ENCODE results near the gene RP2. TPM values are rescaled to one million over a fixed set of nuclear protein-coding genes. Genes with fewer than 3 reads are reported as not detected.
A peak's percentile ranks its signal among the peaks of the same experiment; 100 is the strongest.

Gene RP2
- polyA plus RNA-seq, 6 donors from 2014 or later: 12.0 to 18.9 (median 16.9) TPM

DNA sequence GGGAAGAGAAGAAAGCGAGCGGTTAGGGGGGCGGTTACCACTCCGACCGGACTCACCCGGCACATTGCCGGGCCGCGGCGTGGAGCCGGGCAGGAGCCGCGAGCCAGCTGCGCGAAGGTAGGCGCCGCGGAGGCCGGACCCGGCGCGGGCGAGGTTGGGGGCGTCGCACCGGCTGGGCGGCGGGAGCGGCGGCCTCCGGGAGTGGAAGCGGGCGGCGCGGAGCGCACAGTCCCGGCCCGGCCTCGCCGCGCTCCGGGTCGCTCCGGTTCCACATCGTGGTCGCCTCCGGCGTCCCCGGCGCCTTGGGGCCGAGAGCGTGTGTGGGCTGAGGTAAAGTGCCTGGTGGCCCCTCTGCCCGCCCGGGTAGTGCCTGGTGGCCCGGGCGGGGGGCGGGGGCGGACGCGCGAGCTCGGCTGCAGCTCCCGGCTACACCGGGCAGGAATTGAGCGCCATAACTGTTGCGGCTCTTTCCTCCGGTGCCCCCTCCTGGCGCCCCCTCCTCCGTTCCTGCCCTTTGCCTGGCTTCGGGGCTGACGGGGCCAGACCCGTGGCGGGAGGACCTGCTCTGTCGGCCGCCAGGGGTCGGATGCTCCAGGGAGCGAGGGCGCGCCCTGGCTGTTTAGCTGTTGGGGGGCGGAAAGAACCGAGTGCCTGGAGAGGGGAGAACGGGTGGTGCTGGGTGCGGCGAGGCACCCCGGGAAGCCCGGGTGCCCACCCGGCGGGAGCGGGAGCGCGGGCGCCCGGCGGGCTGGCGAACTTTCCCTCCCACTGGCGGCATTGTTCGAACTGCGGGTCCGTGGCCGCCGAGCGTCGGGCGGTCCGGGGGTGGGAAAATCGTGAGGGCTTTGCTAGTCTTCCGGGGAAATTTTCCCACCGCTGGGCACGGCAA, 76.0 kb downstream of the RP2 start:
- Mint-ChIP-seq H3K36me3 (no peaks in the 10 kb centered on the region), H3K4me3 (peak overlapping the region; percentile 80 to 94 (median 89)), H3K9me3 (peaks cover 0 to 2% (median 0%) of the 10 kb centered on the region in 7 donors), H3K4me1 (peaks cover 11 to 25% (median 17%) of the 10 kb centered on the region in 3 donors), H3K27me3 (no peaks in the 10 kb centered on the region), H3K27ac (peak overlapping the region in 3 of 6 donors; percentile 52 to 82 (median 69))
- peak; percentile 58 for DNase-seq
- peak; percentile 78 to 79 for ATAC-seq (ENCODE audit: low read depth in 2 of 2)

DNA sequence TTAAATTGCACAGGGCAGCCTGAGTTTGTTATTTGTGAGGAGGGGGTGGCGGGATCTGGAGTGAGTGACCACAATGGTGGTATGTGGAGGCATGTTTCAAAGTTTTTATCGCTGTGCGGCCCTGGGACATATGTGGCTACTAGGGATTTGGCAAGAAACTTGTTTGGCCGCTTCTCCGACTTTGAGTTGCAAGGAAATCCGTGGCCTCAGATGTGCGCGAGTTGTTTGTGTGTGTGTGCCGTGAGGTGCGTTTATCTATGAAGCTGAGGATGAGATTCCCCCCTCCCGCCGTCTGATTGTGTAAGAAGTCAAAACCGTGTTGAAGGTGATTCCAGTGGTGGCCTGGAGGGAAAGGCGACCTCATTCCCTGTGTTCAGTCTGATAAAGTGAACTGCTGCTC, 76.8 kb downstream of the RP2 start:
- Mint-ChIP-seq H3K36me3 (no peaks in the 10 kb centered on the region), H3K27me3 (no peaks in the 10 kb centered on the region), H3K27ac (peak overlapping the region in 4 of 6 donors; percentile 54 to 82 (median 73)), H3K4me1 (peaks cover 11 to 25% (median 18%) of the 10 kb centered on the region in 3 donors), H3K9me3 (peaks cover 0 to 2% (median 0%) of the 10 kb centered on the region in 7 donors), H3K4me3 (peak overlapping the region; percentile 80 to 94 (median 88))
- no peak for DNase-seq
- no peak for ATAC-seq (ENCODE audit: low read depth in 2 of 2)

DNA sequence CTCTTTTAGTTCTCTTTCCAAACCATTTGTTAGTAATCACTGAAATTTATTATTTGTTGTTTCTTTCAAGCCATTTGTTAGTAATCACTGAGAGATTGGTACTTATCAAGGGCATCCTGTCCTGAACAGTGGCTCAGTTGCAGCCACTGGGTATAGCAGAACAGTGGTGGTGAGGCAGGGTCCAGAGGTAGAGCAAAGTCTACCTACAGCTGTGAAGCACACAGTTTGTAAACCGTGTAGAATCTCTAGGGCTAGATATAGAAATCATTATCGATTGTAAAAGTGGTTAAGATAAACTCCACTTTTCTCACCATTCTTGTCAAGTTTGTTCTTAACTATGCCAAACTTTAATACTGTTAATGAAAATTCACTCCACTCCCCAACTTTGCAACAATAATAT, 79.4 kb downstream of the RP2 start:
- peaks cover 0 to 11% (median 2%) of the 10 kb centered on the region in 7 donors for H3K9me3 Mint-ChIP-seq
- ATAC-seq (ENCODE audit: low read depth in 2 of 2): no peak
- no peak overlapping the region for H3K27ac Mint-ChIP-seq
- H3K27me3 Mint-ChIP-seq: no peaks in the 10 kb centered on the region
- peak overlapping the region in 1 of 8 donors; percentile 89 for H3K4me3 Mint-ChIP-seq
- peaks cover 0 to 7% of the 10 kb centered on the region in 2 donors for H3K36me3 Mint-ChIP-seq
- peaks cover 11 to 25% (median 13%) of the 10 kb centered on the region in 3 donors for H3K4me1 Mint-ChIP-seq
- no peak for DNase-seq

DNA sequence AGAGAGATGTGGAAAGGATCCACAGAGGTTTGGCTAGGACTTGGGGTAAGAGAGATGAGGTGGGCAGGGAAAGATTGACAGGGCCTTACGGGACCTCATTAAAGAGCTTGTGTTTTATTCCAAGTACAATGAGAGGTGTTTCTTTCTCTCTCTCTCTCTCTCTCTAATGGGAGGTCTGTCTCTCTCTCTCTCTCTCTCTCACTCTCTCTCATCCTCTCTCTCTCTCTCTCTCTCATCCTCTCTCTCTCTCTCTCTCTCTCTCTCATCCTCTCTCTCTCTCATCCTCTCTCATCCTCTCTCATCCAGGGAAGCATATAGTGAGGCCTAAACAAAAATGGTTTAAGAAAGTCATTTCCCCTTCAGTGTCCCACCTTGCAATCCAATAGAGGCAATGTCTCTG, 80.8 kb downstream of the RP2 start:
- peaks cover 0 to 7% of the 10 kb centered on the region in 2 donors for H3K36me3 Mint-ChIP-seq

DNA sequence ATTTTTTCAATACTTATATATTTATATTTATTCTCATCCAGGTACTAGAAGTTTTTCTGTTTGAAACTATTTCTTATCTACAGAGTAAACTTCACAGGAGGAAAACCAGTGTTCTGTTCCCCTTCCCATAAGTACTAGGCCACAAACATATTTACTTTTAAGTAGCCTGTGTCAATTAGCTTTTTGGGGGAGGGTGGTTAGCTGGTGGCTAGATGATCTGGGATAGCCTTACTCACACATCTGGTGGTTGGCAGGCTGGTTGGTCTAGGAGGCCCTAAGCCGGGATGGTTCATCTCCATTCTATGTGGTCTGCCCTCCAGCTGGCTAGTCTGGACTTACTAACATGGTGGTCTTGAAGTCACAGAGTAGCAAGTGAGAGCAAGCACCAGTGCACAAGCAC, 81.6 kb downstream of the RP2 start:
- DNase-seq: no peak

More for the DNA sequence above, 80.8 kb downstream of the RP2 start:
- ATAC-seq (ENCODE audit: low read depth in 2 of 2) (no peak), DNase-seq (no peak)
- H3K27ac Mint-ChIP-seq: peak overlapping the region in 2 of 6 donors; percentile 8 to 36
- no peaks in the 10 kb centered on the region for H3K27me3 Mint-ChIP-seq
- no peak overlapping the region for H3K4me3 Mint-ChIP-seq
- H3K4me1 Mint-ChIP-seq: peaks cover 9 to 27% (median 11%) of the 10 kb centered on the region in 3 donors
- H3K9me3 Mint-ChIP-seq: peaks cover 0 to 11% (median 2%) of the 10 kb centered on the region in 7 donors

DNA sequence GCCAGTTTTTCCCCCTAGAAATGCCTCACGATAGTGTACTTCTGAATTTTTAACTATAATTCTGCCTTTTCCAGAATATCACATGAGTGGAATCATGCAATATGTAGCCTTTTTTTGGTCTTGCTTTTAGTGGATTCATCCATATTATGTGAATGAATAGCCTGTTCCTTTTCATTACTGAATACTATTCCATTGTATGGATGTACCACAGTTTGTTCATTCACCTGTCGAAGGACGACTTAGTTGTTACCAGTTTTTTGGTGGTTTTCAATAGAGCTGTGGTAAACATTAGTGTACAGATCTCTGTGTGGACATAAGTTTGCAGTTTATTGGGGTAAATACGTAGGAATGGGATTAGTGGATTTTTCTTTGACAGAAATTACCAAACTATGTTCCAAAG, 83.4 kb downstream of the RP2 start:
- H3K4me3 Mint-ChIP-seq: no peak overlapping the region
- ATAC-seq (ENCODE audit: low read depth in 2 of 2) (no peak), DNase-seq (no peak)
- no peaks in the 10 kb centered on the region for H3K27me3 Mint-ChIP-seq
- peaks cover 0 to 11% (median 2%) of the 10 kb centered on the region in 7 donors for H3K9me3 Mint-ChIP-seq
- peaks cover 0 to 7% of the 10 kb centered on the region in 2 donors for H3K36me3 Mint-ChIP-seq
- no peak overlapping the region for H3K27ac Mint-ChIP-seq
- H3K4me1 Mint-ChIP-seq: peaks cover 3 to 13% (median 9%) of the 10 kb centered on the region in 3 donors

More for the DNA sequence above, 81.6 kb downstream of the RP2 start:
- Mint-ChIP-seq H3K27me3 (no peaks in the 10 kb centered on the region), H3K4me1 (peaks cover 9 to 27% (median 11%) of the 10 kb centered on the region in 3 donors), H3K4me3 (no peak overlapping the region), H3K36me3 (peaks cover 0 to 7% of the 10 kb centered on the region in 2 donors), H3K27ac (no peak overlapping the region), H3K9me3 (peaks cover 0 to 11% (median 2%) of the 10 kb centered on the region in 7 donors)
- no peak for ATAC-seq (ENCODE audit: low read depth in 2 of 2)

DNA sequence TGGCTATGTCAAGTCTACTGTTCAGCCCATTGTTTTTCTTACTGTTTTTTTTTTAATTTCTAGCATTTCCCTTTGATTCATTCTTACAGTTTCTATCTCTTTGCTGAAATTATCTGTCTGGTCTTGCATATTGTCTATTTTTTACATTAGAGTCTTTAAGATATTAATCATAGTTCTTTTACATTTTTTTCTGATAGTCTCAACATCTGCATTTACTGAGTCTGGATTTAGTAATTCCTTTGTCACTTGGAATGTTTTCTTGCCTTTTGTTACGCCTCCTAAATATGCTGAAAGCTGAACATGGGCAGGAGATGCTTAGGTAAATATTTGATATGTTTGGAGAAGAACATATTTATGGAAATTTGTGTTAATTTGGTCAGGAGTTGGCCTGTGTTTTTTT, 85.8 kb downstream of the RP2 start:
- peaks cover 0 to 7% of the 10 kb centered on the region in 2 donors for H3K36me3 Mint-ChIP-seq
- H3K9me3 Mint-ChIP-seq: peaks cover 0 to 11% (median 2%) of the 10 kb centered on the region in 7 donors
- ATAC-seq (ENCODE audit: low read depth in 2 of 2) (no peak), DNase-seq (no peak)
- no peak overlapping the region for H3K4me3 Mint-ChIP-seq
- H3K4me1 Mint-ChIP-seq: peaks cover 0 to 4% (median 4%) of the 10 kb centered on the region in 3 donors
- no peaks in the 10 kb centered on the region for H3K27me3 Mint-ChIP-seq
- peak overlapping the region in 2 of 6 donors; percentile 7 to 36 for H3K27ac Mint-ChIP-seq

DNA sequence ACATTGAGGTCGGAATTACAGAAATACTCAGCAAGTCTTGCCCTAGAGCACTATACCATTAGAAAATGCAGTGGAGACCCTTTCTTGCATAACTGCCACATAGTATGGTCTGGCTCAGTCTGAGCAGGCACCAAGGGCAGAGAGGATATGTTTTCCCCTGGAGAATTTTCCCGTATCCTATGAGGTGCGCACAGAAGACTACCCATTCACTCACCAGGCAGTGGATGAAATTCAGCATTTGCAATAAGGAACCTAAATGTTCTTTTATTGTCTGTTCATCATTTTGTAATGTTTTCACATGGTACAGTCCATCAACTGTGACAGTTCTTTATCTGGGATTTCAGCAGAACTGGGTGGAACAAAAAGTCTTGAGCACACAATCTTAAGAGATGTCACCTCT, 90.9 kb downstream of the RP2 start:
- Mint-ChIP-seq H3K27ac (no peak overlapping the region), H3K27me3 (no peaks in the 10 kb centered on the region), H3K9me3 (peaks cover 0 to 1% (median 0%) of the 10 kb centered on the region in 7 donors), H3K4me1 (peaks cover 0 to 14% (median 5%) of the 10 kb centered on the region in 3 donors), H3K36me3 (no peaks in the 10 kb centered on the region), H3K4me3 (no peak overlapping the region)
- DNase-seq: no peak
- ATAC-seq (ENCODE audit: low read depth in 2 of 2): no peak

DNA sequence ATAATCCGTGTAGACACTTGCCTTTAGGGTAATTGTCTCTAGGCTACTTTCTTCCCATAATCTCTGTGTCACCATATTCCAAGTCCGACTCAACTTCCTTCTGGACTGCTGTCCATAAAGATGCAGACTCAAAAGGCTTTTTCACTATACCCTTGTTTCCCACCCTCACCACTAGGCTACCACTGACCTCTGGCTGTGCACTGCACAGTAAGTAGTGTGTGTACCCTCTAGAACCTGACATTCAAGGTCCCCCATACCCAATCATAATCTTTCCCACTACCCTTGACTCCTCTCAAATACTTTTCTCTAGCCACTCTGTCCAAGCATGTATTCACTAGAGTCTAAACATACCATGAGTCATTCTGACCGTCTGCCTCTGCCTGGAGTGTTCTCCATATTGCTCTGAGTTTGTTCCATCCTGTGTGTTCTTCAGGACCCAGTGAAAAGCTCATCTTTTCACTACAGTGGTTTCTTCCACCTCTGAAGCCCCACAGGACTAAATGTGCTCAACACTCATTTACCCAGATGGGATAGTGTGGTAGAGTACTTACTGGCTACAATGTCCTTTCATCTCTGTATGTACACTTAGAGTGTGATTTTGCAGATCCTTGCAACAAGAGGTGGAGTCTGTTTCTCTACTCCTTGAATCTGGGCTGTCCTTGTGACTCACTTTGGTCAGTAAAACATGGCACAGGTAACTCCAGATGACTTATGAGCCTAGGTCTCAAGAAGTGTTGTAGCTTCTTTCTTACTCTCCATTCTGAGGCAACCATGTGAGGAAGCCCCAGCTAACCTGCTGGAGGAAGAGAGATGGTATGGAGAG, 92.8 kb downstream of the RP2 start:
- no peaks in the 10 kb centered on the region for H3K27me3 Mint-ChIP-seq
- DNase-seq (no peak), ATAC-seq (ENCODE audit: low read depth in 2 of 2) (no peak)
- no peak overlapping the region for H3K4me3 Mint-ChIP-seq
- peaks cover 0 to 1% (median 0%) of the 10 kb centered on the region in 7 donors for H3K9me3 Mint-ChIP-seq
- H3K27ac Mint-ChIP-seq: no peak overlapping the region
- H3K4me1 Mint-ChIP-seq: peaks cover 0 to 21% (median 13%) of the 10 kb centered on the region in 3 donors
- H3K36me3 Mint-ChIP-seq: no peaks in the 10 kb centered on the region

Other genes starting within 250 kb of the RP2 start
- 10 to 100 TPM; 13.5 to 60.6 (median 42.5) TPM for gene SLC9A7, start 77.9 kb upstream of the RP2 start, polyA plus RNA-seq (ENCODE audit: low read depth in 6 of 6)
- 1 to 10 TPM in 4 of 6 donors, under 1 TPM in 1, not detected in 1; 0.71 to 3.9 (median 3.4) TPM for gene JADE3, start 75.4 kb downstream of the RP2 start, polyA plus RNA-seq (ENCODE audit: low read depth in 6 of 6)
- gene RGN, start 241.4 kb downstream of the RP2 start, polyA plus RNA-seq (ENCODE audit: low read depth in 6 of 6): not detected